Stimulated activated naive CD4-positive, alpha-beta T cell treated with Interleukin-2 at 50 U/mL for 16 hours (primary cell): ENCODE data around the gene ZFHX3.

ENCODE experiments used
- DNase-seq: peaks from one replicate; lab custom pipeline; 2025; lab: John Stamatoyannopoulos, UW

The ZFHX3 gene

GRCh38 chr16:72932677-72933335 is 115.1 kb downstream of the ZFHX3 start:
- no peak for DNase-seq

- DNase-seq = no peak
These were observed 115.9 kb downstream of the ZFHX3 start for GRCh38 chr16:72932050-72932449.

GRCh38 chr16:72930396-72930795 is 117.5 kb downstream of the ZFHX3 start:
- no peak for DNase-seq

- no peak for DNase-seq
These were observed 119.6 kb downstream of the ZFHX3 start for GRCh38 chr16:72928090-72928981.

- DNase-seq = no peak
These were observed 120.5 kb downstream of the ZFHX3 start for GRCh38 chr16:72927199-72928089.

- DNase-seq = no peak
These were observed 121.5 kb downstream of the ZFHX3 start for GRCh38 chr16:72926177-72927070.

GRCh38 chr16:72925631-72925979 is 122.3 kb downstream of the ZFHX3 start:
- DNase-seq = no peak

GRCh38 chr16:72924927-72925630 is 122.8 kb downstream of the ZFHX3 start:
- DNase-seq = no peak

- DNase-seq = no peak
These were observed 123.4 kb downstream of the ZFHX3 start for GRCh38 chr16:72924537-72924926.

- DNase-seq = no peak
These were observed 124.2 kb downstream of the ZFHX3 start for GRCh38 chr16:72923757-72924156.

GRCh38 chr16:72922714-72923113 is 125.2 kb downstream of the ZFHX3 start:
- no peak for DNase-seq

GRCh38 chr16:72921620-72922019 is 126.3 kb downstream of the ZFHX3 start:
- DNase-seq = no peak

- DNase-seq = no peak
These were observed 126.8 kb downstream of the ZFHX3 start for GRCh38 chr16:72921106-72921505.

GRCh38 chr16:72917051-72917450 is 130.9 kb downstream of the ZFHX3 start:
- no peak for DNase-seq

- DNase-seq = no peak
These were observed 132.6 kb downstream of the ZFHX3 start for GRCh38 chr16:72915331-72915730.

- DNase-seq = no peak
These were observed 134.4 kb downstream of the ZFHX3 start for GRCh38 chr16:72913551-72913950.

GRCh38 chr16:72911971-72912370 is 136.0 kb downstream of the ZFHX3 start:
- DNase-seq = no peak

GRCh38 chr16:72910875-72911274 is 137.1 kb downstream of the ZFHX3 start:
- DNase-seq = no peak

- DNase-seq = no peak
These were observed 137.5 kb downstream of the ZFHX3 start for GRCh38 chr16:72910381-72910780.

GRCh38 chr16:72909196-72909595 is 138.7 kb downstream of the ZFHX3 start:
- no peak for DNase-seq
